Fibroblast of lung (primary cell): ENCODE results near the gene BMPR1A.

Experiments
- CTCF ChIP-seq, 2 donors: IDR thresholded peaks in 1 of 2; conservative IDR thresholded peaks in 1 of 2; 1 replicate in 1 of 2; 2 replicates in 1 of 2; pipeline ENCODE4 v1.5.1; 2011 to 2012; ENCODE audit warnings: low read length in 2 of 2, control low read depth in 1 of 2, inconsistent platforms in 1 of 2, low read depth in 1 of 2, mild to moderate bottlenecking in 1 of 2
- EZH2 ChIP-seq: IDR thresholded peaks from 2 replicates; pipeline ENCODE4 v1.5.1; 2012; ENCODE audit warnings: low read length, control low read depth, mild to moderate bottlenecking; ENCODE audit errors: missing control alignments

GRCh38 chr10:86753051-86753450 is 3.4 kb upstream of the BMPR1A start:
- no peak for TF ChIP-seq CTCF (conservative IDR thresholded peaks at IDR 0.05 in 1 of 2, IDR thresholded peaks at IDR 0.05 in 1 of 2; ENCODE audit: low read depth in 1 of 2, low read length in 2 of 2)
- no peak for TF ChIP-seq EZH2
